GM20000 (cell line): ENCODE results near the gene KRT222.

Experiments used
- DNase-seq: peaks from one replicate; pipeline ENCODE4 v3.0.0; 2012; ENCODE audit warnings: low spot score
- CTCF ChIP-seq: IDR thresholded peaks from 2 replicates; pipeline ENCODE4 v1.5.1; 2012; ENCODE audit warnings: mild to moderate bottlenecking, control low read depth; ENCODE audit errors: extremely low read depth, missing control alignments

Gene KRT222

GRCh38 chr17:40616592-40616991, 48.4 kb downstream of the KRT222 start:
- DNase-seq: no peak
- TF ChIP-seq CTCF: no peak

DNA sequence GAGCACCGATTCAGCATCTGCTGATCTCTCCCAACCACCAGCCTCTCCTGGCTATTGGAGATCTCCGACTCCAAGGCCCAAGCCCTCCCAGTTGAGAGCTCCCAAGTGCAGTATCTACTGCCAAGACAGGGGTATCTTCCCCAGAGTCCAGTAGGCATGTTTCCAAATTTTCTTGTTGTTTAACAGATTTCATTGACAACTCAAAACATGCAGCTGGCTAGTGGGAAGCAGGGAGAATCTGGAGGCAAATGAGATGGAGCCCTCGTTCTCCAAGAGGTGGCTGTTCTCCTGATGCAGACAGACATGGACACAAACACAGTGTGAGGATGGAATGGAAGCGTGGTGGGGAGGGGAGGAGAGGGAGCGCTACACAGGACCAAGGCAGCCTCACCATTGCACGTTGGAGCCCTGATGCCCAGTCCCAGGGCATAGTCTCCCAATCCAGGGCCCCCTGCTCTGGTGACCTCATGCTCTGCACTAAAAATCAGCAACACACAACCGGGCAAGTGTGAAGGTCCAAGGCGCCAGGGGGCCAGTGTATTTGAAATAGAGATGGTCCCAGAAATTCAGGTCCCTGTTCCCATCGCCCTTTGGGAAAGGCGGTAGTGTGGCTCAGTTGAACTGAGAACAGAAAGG, 49.0 kb downstream of the KRT222 start:
- TF ChIP-seq CTCF: no peak
- DNase-seq: no peak

DNA sequence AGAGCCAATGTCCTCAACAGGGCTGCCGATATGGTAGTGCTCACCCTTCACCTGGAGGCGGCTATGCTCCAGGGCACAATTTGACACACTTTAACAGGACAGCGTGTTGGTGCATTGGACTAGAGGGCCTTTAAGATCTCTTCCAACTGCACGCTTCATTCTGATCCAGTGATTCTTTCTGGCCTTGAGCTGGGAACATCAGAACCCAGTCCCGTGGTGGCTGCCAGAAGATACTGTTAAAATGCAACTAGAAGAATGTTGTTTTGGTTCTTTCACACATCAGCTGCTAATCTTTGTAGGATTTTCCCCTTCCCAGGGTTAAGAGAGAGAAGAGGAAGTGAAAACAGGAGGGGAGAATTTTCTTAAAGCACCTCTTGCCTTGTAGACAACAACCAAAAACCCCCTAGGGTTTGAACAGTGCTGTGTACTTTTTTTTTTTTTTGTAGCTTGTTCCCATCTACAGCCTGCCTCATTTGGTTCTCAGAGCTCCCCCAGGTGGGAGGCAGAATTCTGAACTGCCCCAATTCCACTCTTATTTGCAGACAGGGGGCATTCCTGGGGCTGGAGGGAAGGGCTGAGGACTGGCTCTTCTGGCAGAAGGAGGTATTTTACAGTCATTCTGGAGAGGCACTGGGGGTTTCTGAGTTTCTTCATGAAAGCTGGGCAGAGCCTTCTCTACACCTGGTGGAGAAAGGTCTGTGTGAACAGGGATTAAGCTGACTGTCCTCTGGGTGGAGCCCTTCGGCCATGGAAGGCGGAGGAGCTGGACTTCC, 49.7 kb downstream of the KRT222 start:
- TF ChIP-seq CTCF: peak; percentile 43
- DNase-seq: peak; percentile 75

GRCh38 chr17:40614431-40615067, 50.4 kb downstream of the KRT222 start:
- TF ChIP-seq CTCF: no peak
- DNase-seq: no peak

GRCh38 chr17:40613467-40614154, 51.4 kb downstream of the KRT222 start:
- TF ChIP-seq CTCF: no peak
- no peak for DNase-seq

- TF ChIP-seq CTCF: no peak
- DNase-seq: no peak
These were observed 52.3 kb downstream of the KRT222 start for GRCh38 chr17:40612599-40613244.
